GM23338 (cell line): ENCODE data around the gene TPD52L3. TPM values are rescaled to one million over a fixed set of nuclear protein-coding genes. Genes with fewer than 3 reads are reported as not detected.

Experiments used
- ATAC-seq: fragments of 200-7000 bp; cut with Tn5 transposase; 3 replicates; pipeline ENCODE4 v1.9.1; 2020
- DNase-seq: peaks from one replicate; pipeline ENCODE4 v3.0.0-alpha.2; 2015; ENCODE audit warnings: low spot score
- H2AFZ ChIP-seq: fragments of 200-600 bp; sonication (generic); 2 replicates; pipeline ENCODE4 v1.8.0; 2016; ENCODE audit warnings: antibody characterized with exemption, mild to moderate bottlenecking, moderate library complexity
- H3F3A ChIP-seq: fragments of 200-600 bp; sonication (generic); replicated peaks from 2 replicates; pipeline ENCODE4 v1.8.0; 2017; ENCODE audit warnings: antibody characterized with exemption, mixed run types, low read depth
- H3K27ac ChIP-seq: fragments of 200-600 bp; sonication (generic); 2 replicates; pipeline ENCODE4 v1.6.1; 2016; ENCODE audit warnings: low read depth
- H3K27me3 ChIP-seq: fragments of 200-600 bp; sonication (generic); 2 replicates; pipeline ENCODE4 v1.8.0; 2016; ENCODE audit warnings: mild to moderate bottlenecking, mixed run types, moderate library complexity; ENCODE audit not compliant: insufficient read depth
- H3K36me3 ChIP-seq: fragments of 200-600 bp; sonication (generic); 2 replicates; pipeline ENCODE4 v1.8.0; 2016; ENCODE audit warnings: mild to moderate bottlenecking; ENCODE audit not compliant: insufficient read depth
- H3K4me1 ChIP-seq: fragments of 200-600 bp; sonication (generic); 2 replicates; pipeline ENCODE4 v1.8.0; 2016; ENCODE audit warnings: mild to moderate bottlenecking, moderate library complexity; ENCODE audit not compliant: insufficient read depth
- H3K4me2 ChIP-seq: fragments of 200-600 bp; sonication (generic); 2 replicates; pipeline ENCODE4 v1.7.1; 2017; ENCODE audit warnings: mixed run types
- H3K4me3 ChIP-seq: fragments of 200-600 bp; sonication (generic); 2 replicates; pipeline ENCODE4 v1.6.1; 2016; ENCODE audit warnings: mixed run types
- H3K79me2 ChIP-seq: fragments of 200-600 bp; sonication (generic); replicated peaks from 2 replicates; pipeline ENCODE4 v1.8.0; 2017; ENCODE audit warnings: mild to moderate bottlenecking; ENCODE audit not compliant: insufficient read depth
- H3K9me2 ChIP-seq: fragments of 200-600 bp; sonication (generic); 2 replicates; pipeline ENCODE4 v1.8.0; 2017; ENCODE audit not compliant: insufficient read depth
- H4K20me1 ChIP-seq: fragments of 200-600 bp; sonication (generic); replicated peaks from 2 replicates; pipeline ENCODE4 v1.8.0; 2017; ENCODE audit warnings: mild to moderate bottlenecking; ENCODE audit not compliant: insufficient read depth
- H3K27ac Mint-ChIP-seq: 2 replicates; pipeline ENCODE4 v1.8.0; 2020; ENCODE audit warnings: inconsistent platforms, mild to moderate bottlenecking, moderate library complexity, mixed read lengths
- H3K27me3 Mint-ChIP-seq: 3 replicates; pipeline ENCODE4 v1.8.0; 2022; ENCODE audit warnings: low read depth, mild to moderate bottlenecking, moderate library complexity, mixed read lengths, inconsistent platforms; ENCODE audit not compliant: insufficient read depth, poor library complexity
- H3K36me3 Mint-ChIP-seq: 3 replicates; pipeline ENCODE4 v1.8.0; 2021; ENCODE audit warnings: low read depth, mild to moderate bottlenecking, inconsistent platforms, moderate library complexity, mixed read lengths
- H3K4me1 Mint-ChIP-seq: 3 replicates; pipeline ENCODE4 v1.8.0; 2020; ENCODE audit warnings: mild to moderate bottlenecking, inconsistent platforms, mixed read lengths
- H3K4me3 Mint-ChIP-seq: 3 replicates; pipeline ENCODE4 v1.8.0; 2021; ENCODE audit warnings: moderate library complexity, mild to moderate bottlenecking, inconsistent platforms, mixed read lengths
- H3K9me3 Mint-ChIP-seq: 3 replicates; pipeline ENCODE4 v1.8.0; 2020; ENCODE audit warnings: moderate library complexity, mild to moderate bottlenecking, inconsistent platforms, mixed read lengths
- CREB1 ChIP-seq: fragments of 250-450 bp; sonication (Bioruptor Pico); IDR thresholded peaks from 2 replicates; pipeline ENCODE4 v1.5.0; 2020; ENCODE audit warnings: low read depth, mild to moderate bottlenecking, moderate library complexity
- EZH2 ChIP-seq: fragments of 200-600 bp; sonication (generic); IDR thresholded peaks from one replicate; pipeline ENCODE4 v1.8.0; 2017; ENCODE audit warnings: antibody characterized with exemption, mild to moderate bottlenecking, low read depth; ENCODE audit not compliant: unreplicated experiment
- EZH2phosphoT487 ChIP-seq: fragments of 200-600 bp; sonication (generic); IDR thresholded peaks from one replicate; pipeline ENCODE4 v1.8.1; 2018; ENCODE audit warnings: antibody characterized with exemption; ENCODE audit not compliant: unreplicated experiment
- JUNB ChIP-seq: IDR thresholded peaks from one replicate; pipeline ENCODE4 v1.6.1; 2016; ENCODE audit warnings: antibody characterized with exemption; ENCODE audit not compliant: unreplicated experiment
- POLR2AphosphoS5 ChIP-seq: IDR thresholded peaks from 2 replicates; pipeline ENCODE4 v1.6.1; 2016; ENCODE audit warnings: antibody characterized with exemption, low read depth
- ZNF331 ChIP-seq: fragments of 250-450 bp; sonication (Bioruptor Pico); IDR thresholded peaks from 2 replicates; pipeline ENCODE4 v1.5.0; 2020; ENCODE audit warnings: low read depth, mild to moderate bottlenecking, moderate library complexity
- polyA plus RNA-seq: library from polyadenylated mRNA; unstranded; fragments of >200 nt; fragmentation: Nextera tagmentation; extraction: Ambion mirVana; gene quantifications from 2 replicates; pipeline ENCODE4 v1.2.1, GENCODE V29; 2016
- total RNA-seq: library from RNA; depleted of rRNA; stranded (reverse); fragments of >200 nt; shearing (Covaris generic); gene quantifications from 2 replicates; pipeline ENCODE4 v1.2.3, GENCODE V29; 2014
- TF ChIP-seq, protein P1 (sequence below), 2 experiments: fragments of 200-600 bp in 1 of 2; sonication (generic) in 1 of 2; conservative IDR thresholded peaks; 2 replicates each; pipeline versions ENCODE4 v1.5.1 to v1.6.1; 2016 to 2017; ENCODE audit warnings: antibody characterized with exemption in 2 of 2, low read depth in 2 of 2, mild to moderate bottlenecking in 2 of 2, moderate library complexity in 1 of 2

The TPD52L3 gene
- total and polyA plus RNA-seq, 2 experiments from 2014 or later, result not detected

- TF ChIP-seq, protein P1, sequence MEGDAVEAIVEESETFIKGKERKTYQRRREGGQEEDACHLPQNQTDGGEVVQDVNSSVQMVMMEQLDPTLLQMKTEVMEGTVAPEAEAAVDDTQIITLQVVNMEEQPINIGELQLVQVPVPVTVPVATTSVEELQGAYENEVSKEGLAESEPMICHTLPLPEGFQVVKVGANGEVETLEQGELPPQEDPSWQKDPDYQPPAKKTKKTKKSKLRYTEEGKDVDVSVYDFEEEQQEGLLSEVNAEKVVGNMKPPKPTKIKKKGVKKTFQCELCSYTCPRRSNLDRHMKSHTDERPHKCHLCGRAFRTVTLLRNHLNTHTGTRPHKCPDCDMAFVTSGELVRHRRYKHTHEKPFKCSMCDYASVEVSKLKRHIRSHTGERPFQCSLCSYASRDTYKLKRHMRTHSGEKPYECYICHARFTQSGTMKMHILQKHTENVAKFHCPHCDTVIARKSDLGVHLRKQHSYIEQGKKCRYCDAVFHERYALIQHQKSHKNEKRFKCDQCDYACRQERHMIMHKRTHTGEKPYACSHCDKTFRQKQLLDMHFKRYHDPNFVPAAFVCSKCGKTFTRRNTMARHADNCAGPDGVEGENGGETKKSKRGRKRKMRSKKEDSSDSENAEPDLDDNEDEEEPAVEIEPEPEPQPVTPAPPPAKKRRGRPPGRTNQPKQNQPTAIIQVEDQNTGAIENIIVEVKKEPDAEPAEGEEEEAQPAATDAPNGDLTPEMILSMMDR (conservative IDR thresholded peaks at IDR 0.05; ENCODE audit: low read depth in 2 of 2), result no peak
- no peak for TF ChIP-seq ZNF331
- TF ChIP-seq EZH2phosphoT487, result no peak
- no peak for TF ChIP-seq JUNB
- TF ChIP-seq EZH2, result no peak
- no peak for TF ChIP-seq CREB1
- no peak for TF ChIP-seq POLR2AphosphoS5
These were observed 27.6 kb downstream of the TPD52L3 start (continued) for GRCh38 chr9:6355728-6356127.

GRCh38 chr9:6356441-6356840 is 28.3 kb downstream of the TPD52L3 start:
- H3K36me3 Mint-ChIP-seq, result no peaks in the 10 kb centered on the region
- Histone ChIP-seq H3K4me3 (no peak overlapping the region), H4K20me1 (no peaks in the 10 kb centered on the region)

GRCh38 chr9:6356904-6357303 is 28.7 kb downstream of the TPD52L3 start:
- no peak overlapping the region; the same call in 1 of the 2 replicates for H2AFZ ChIP-seq
- no peak for ATAC-seq

More at GRCh38 chr9:6356441-6356840, 28.3 kb downstream of the TPD52L3 start:
- H3K79me2 ChIP-seq, result no peaks in the 10 kb centered on the region
- no peaks in the 10 kb centered on the region for H3K27me3 ChIP-seq
- no peak overlapping the region for H3K27ac ChIP-seq
- no peaks in the 10 kb centered on the region for H3F3A ChIP-seq
- Mint-ChIP-seq H3K9me3 (no peaks in the 10 kb centered on the region), H3K27me3 (no peaks in the 10 kb centered on the region), H3K27ac (no peak overlapping the region), H3K4me1 (peaks cover 6% of the 10 kb centered on the region; the same call in 2 of the 3 replicates), H3K4me3 (no peak overlapping the region)
- DNase-seq, result no peak
- TF ChIP-seq ZNF331, result no peak
- ATAC-seq, result no peak
- H3K4me1 ChIP-seq, result no peaks in the 10 kb centered on the region
- H3K36me3 ChIP-seq, result no peaks in the 10 kb centered on the region
- no peaks in the 10 kb centered on the region for H3K9me2 ChIP-seq
- H2AFZ ChIP-seq, result no peak overlapping the region
- H3K4me2 ChIP-seq, result no peak overlapping the region

More at GRCh38 chr9:6356904-6357303, 28.7 kb downstream of the TPD52L3 start:
- Histone ChIP-seq H3K4me1 (no peaks in the 10 kb centered on the region), H3K36me3 (no peaks in the 10 kb centered on the region), H3K4me3 (no peak overlapping the region), H3K4me2 (no peak overlapping the region), H3K9me2 (no peaks in the 10 kb centered on the region), H3K27me3 (no peaks in the 10 kb centered on the region), H3K79me2 (no peaks in the 10 kb centered on the region), H3K27ac (no peak overlapping the region), H3F3A (no peaks in the 10 kb centered on the region), H4K20me1 (no peaks in the 10 kb centered on the region)
- no peaks in the 10 kb centered on the region for H3K27me3 Mint-ChIP-seq
- peaks cover 3% of the 10 kb centered on the region; the same call in 2 of the 3 replicates for H3K4me1 Mint-ChIP-seq
- no peak overlapping the region for H3K4me3 Mint-ChIP-seq
- no peaks in the 10 kb centered on the region for H3K36me3 Mint-ChIP-seq
- no peak for TF ChIP-seq EZH2phosphoT487
- H3K9me3 Mint-ChIP-seq, result no peaks in the 10 kb centered on the region
- no peak for DNase-seq
- H3K27ac Mint-ChIP-seq, result no peak overlapping the region
